ENCODE measurements around the gene WBP2NL. TPM values are rescaled to one million over a fixed set of nuclear protein-coding genes. Genes with fewer than 3 reads are reported as not detected.

The WBP2NL gene
- total RNA-seq, 4 donors from 2014 or later = 3.0 to 6.8 (median 3.5) TPM

- no peak overlapping the region for H3K4me3 ChIP-seq
- H3K4me1 ChIP-seq = peaks cover 0 to 25% (median 2%) of the 10 kb centered on the region in 4 donors
- H3K36me3 ChIP-seq = no peaks in the 10 kb centered on the region
- H3K9me3 ChIP-seq = no peaks in the 10 kb centered on the region
- TF ChIP-seq EP300 (IDR thresholded peaks at IDR 0.05) = no peak
- TF ChIP-seq CTCF (IDR thresholded peaks at IDR 0.05) = no peak
- no peak for TF ChIP-seq POLR2A (IDR thresholded peaks at IDR 0.05)
- H3K27me3 ChIP-seq = peaks cover 0 to 27% of the 10 kb centered on the region in 2 donors
- WGBS, 2 donors = 75 to 84% methylated on average over 9 of the region's 9 CpGs
- DNase-seq (ENCODE audit: low spot score in 2 of 2) = no peak
- peak overlapping the region in 1 of 4 donors; percentile 13 for H3K27ac ChIP-seq
These were observed 19.0 kb upstream of the WBP2NL start for GRCh38 chr22:41979423-41980250.

DNA sequence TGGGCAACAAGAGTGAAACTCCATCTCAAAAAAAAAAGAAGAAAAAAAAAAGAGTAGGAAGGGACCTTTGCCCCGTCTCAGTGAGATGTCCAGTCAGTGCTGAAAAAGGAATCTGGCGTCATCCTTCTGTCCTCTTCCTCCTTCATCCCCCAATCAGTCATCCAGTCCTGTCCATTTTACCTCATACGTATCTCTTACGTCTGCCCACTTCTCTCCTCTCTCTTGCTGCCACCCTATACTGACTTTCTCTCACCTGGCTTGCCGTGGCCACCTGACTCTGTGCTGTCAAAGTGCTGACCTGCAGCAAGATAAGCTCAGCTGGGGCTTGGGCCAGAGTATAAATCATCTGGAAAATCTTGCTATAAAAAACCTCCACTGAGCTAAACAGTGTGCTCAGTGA is 15.7 kb upstream of the WBP2NL start:
- no peak for TF ChIP-seq CTCF (IDR thresholded peaks at IDR 0.05)
- no peak for TF ChIP-seq EP300 (IDR thresholded peaks at IDR 0.05)
- no peak for TF ChIP-seq POLR2A (IDR thresholded peaks at IDR 0.05)
- Histone ChIP-seq H3K27me3 (peaks cover 0 to 2% of the 10 kb centered on the region in 2 donors), H3K36me3 (no peaks in the 10 kb centered on the region), H3K9me3 (no peaks in the 10 kb centered on the region), H3K4me1 (peaks cover 0 to 6% (median 0%) of the 10 kb centered on the region in 4 donors), H3K27ac (no peak overlapping the region), H3K4me3 (no peak overlapping the region)
- WGBS, 2 donors = 80 to 83% methylated on average over 5 of the region's 5 CpGs
- no peak for DNase-seq (ENCODE audit: low spot score in 2 of 2)

GRCh38 chr22:41983513-41984405 is 14.8 kb upstream of the WBP2NL start:
- Histone ChIP-seq H3K27me3 (no peaks in the 10 kb centered on the region), H3K4me3 (no peak overlapping the region), H3K9me3 (no peaks in the 10 kb centered on the region), H3K36me3 (peaks cover 0 to 9% (median 0%) of the 10 kb centered on the region in 3 donors), H3K4me1 (no peaks in the 10 kb centered on the region), H3K27ac (no peak overlapping the region)
- TF ChIP-seq CTCF (IDR thresholded peaks at IDR 0.05) = no peak
- TF ChIP-seq EP300 (IDR thresholded peaks at IDR 0.05) = peak in 1 of 2 donors; percentile 35
- WGBS, 2 donors = 74 to 77% methylated on average over 6 of the region's 6 CpGs
- DNase-seq (ENCODE audit: low spot score in 2 of 2) = no peak

DNA sequence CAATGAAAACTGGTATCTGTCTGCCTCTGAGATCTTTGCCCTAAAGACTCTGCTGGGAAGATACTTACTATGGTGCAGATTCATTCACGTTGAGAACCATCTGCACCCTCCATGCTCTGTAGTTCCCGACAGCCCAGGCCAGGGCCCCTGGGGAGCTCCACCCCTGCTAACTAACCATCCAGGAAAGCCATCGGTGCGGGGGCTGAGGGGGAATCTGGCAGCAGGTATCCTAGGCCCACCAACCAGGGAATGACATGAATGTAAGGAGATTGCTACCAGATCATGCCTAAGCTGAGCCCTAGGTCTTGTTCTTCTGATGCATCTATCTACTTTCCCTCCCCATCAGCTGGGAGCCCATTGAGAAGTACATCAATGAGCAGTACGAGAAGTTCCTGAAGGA is 11.3 kb upstream of the WBP2NL start:
- no peak overlapping the region for H3K4me3 ChIP-seq
- DNase-seq (ENCODE audit: low spot score in 2 of 2) = no peak
- no peaks in the 10 kb centered on the region for H3K4me1 ChIP-seq
- peaks cover 0 to 34% (median 0%) of the 10 kb centered on the region in 3 donors for H3K36me3 ChIP-seq
- no peak overlapping the region for H3K27ac ChIP-seq
- H3K27me3 ChIP-seq = no peaks in the 10 kb centered on the region
- WGBS, 2 donors = 84 to 86% methylated on average over 5 of the region's 5 CpGs
- no peaks in the 10 kb centered on the region for H3K9me3 ChIP-seq
- no peak for TF ChIP-seq EP300 (IDR thresholded peaks at IDR 0.05)
- TF ChIP-seq POLR2A (IDR thresholded peaks at IDR 0.05) = no peak
- no peak for TF ChIP-seq CTCF (IDR thresholded peaks at IDR 0.05)

Measured in tibial nerve (tissue), 4 donors.